IMR-90 (cell line): ENCODE measurements around the gene MAN1A2. TPM values are rescaled to one million over a fixed set of nuclear protein-coding genes. Genes with fewer than 3 reads are reported as not detected.

Experiments used
- ATAC-seq: fragments of 200-7000 bp; cut with Tn5 transposase; 2 replicates; pipeline ENCODE4 v1.9.1; 2020; ENCODE audit warnings: low read depth, mild to moderate bottlenecking, moderate library complexity
- BruUV-seq: library from RNA; stranded (reverse); fragments of 400-500 nt; replicated peaks from 2 replicates; lab custom pipeline; 2021; lab: Mats Ljungman, UMichigan
- CTCF ChIA-PET: fragments of 300-600 bp; formaldehyde crosslinking; extraction: SDS; loops from one replicate; lab custom pipeline; 2021; ENCODE audit warnings: antibody characterized with exemption; lab: Yijun Ruan, JAX
- POLR2A ChIA-PET: fragments of 300-600 bp; sonication (Branson Sonifier 250); formaldehyde crosslinking; loops from one replicate; lab custom pipeline; 2022; ENCODE audit warnings: antibody characterized with exemption; ENCODE audit not compliant: unreplicated experiment; lab: Charles Lee
- DNase-seq: peaks from one replicate; pipeline ENCODE4 v3.0.0; 2013
- H2AFZ ChIP-seq: replicated peaks from 2 replicates; pipeline ENCODE3; 2013; ENCODE audit warnings: low read length, mild to moderate bottlenecking; ENCODE audit not compliant: poor library complexity
- H2AK5ac ChIP-seq: 2 replicates; pipeline ENCODE4 v1.6.1; 2013; ENCODE audit warnings: low read depth, low read length, inconsistent platforms
- H2AK9ac ChIP-seq: replicated peaks from 2 replicates; pipeline ENCODE3; 2013; ENCODE audit warnings: mild to moderate bottlenecking, low read depth, low read length, moderate library complexity; ENCODE audit not compliant: poor library complexity
- H2BK120ac ChIP-seq: 2 replicates; pipeline ENCODE4 v1.6.1; 2013; ENCODE audit warnings: low read depth, low read length, inconsistent platforms
- H2BK15ac ChIP-seq: 3 replicates; pipeline ENCODE4 v1.6.1; 2013; ENCODE audit warnings: low read depth, low read length, inconsistent platforms
- H2BK20ac ChIP-seq: 2 replicates; pipeline ENCODE4 v1.6.1; 2013; ENCODE audit warnings: low read depth, mild to moderate bottlenecking, inconsistent platforms, low read length, moderate library complexity
- H2BK5ac ChIP-seq: 2 replicates; pipeline ENCODE4 v1.6.1; 2013; ENCODE audit warnings: mild to moderate bottlenecking, low read depth, low read length, inconsistent platforms; ENCODE audit not compliant: poor library complexity, severe bottlenecking
- H3K14ac ChIP-seq: replicated peaks from 2 replicates; pipeline ENCODE4 v1.6.1; 2013; ENCODE audit warnings: low read depth, low read length, inconsistent platforms
- H3K18ac ChIP-seq: 2 replicates; pipeline ENCODE4 v1.6.1; 2013; ENCODE audit warnings: low read depth, low read length, control low read depth
- H3K23ac ChIP-seq: 2 replicates; pipeline ENCODE4 v1.6.1; 2013; ENCODE audit warnings: low read depth, low read length, inconsistent platforms
- H3K27ac ChIP-seq: 2 replicates; pipeline ENCODE4 v1.5.1; 2013; ENCODE audit warnings: mild to moderate bottlenecking, control low read depth, low read length; ENCODE audit not compliant: insufficient read depth
- H3K27me3 ChIP-seq: 2 replicates; pipeline ENCODE4 v1.6.1; 2013; ENCODE audit warnings: low read length; ENCODE audit not compliant: control insufficient read depth, insufficient read depth
- H3K36me3 ChIP-seq: 2 replicates; pipeline ENCODE4 v1.6.1; 2013; ENCODE audit warnings: low read length, mixed read lengths; ENCODE audit not compliant: control insufficient read depth, insufficient read depth
- H3K4ac ChIP-seq: 2 replicates; pipeline ENCODE4 v1.6.1; 2013; ENCODE audit warnings: low read depth, low read length, inconsistent platforms
- H3K4me1 ChIP-seq: 2 replicates; pipeline ENCODE4 v1.6.1; 2013; ENCODE audit warnings: low read length, mixed read lengths; ENCODE audit not compliant: control insufficient read depth, insufficient read depth
- H3K4me2 ChIP-seq: 2 replicates; pipeline ENCODE4 v1.6.1; 2013; ENCODE audit warnings: low read depth, mild to moderate bottlenecking, control low read depth, low read length, moderate library complexity
- H3K4me3 ChIP-seq: 2 replicates; pipeline ENCODE4 v1.5.1; 2013; ENCODE audit warnings: low read depth, mild to moderate bottlenecking, control low read depth, low read length, moderate library complexity; ENCODE audit not compliant: insufficient read depth
- H3K56ac ChIP-seq: 2 replicates; pipeline ENCODE4 v1.6.1; 2013; ENCODE audit warnings: low read length, inconsistent platforms; ENCODE audit not compliant: insufficient read depth; ENCODE audit errors: extremely low read depth
- H3K79me1 ChIP-seq, 2 experiments: 2 replicates each; pipeline ENCODE4 v1.6.1; 2013; ENCODE audit warnings: low read length in 2 of 2, inconsistent platforms in 1 of 2, low read depth in 1 of 2
- H3K9ac ChIP-seq: 2 replicates; pipeline ENCODE4 v1.6.1; 2013; ENCODE audit warnings: low read depth, low read length, control low read depth
- H3K9me1 ChIP-seq: 2 replicates; pipeline ENCODE4 v1.6.1; 2013; ENCODE audit warnings: low read length, inconsistent platforms; ENCODE audit not compliant: insufficient read depth
- H3K9me3 ChIP-seq: 2 replicates; pipeline ENCODE4 v1.6.1; 2013; ENCODE audit warnings: low read length; ENCODE audit not compliant: control insufficient read depth, insufficient read depth
- H4K20me1 ChIP-seq: 2 replicates; pipeline ENCODE4 v1.6.1; 2013; ENCODE audit warnings: low read length, inconsistent platforms; ENCODE audit not compliant: insufficient read depth
- H4K5ac ChIP-seq: 2 replicates; pipeline ENCODE4 v1.6.1; 2013; ENCODE audit warnings: mild to moderate bottlenecking, low read depth, low read length, control low read depth
- H4K8ac ChIP-seq, 2 experiments: 2 replicates each; pipeline ENCODE4 v1.6.1; 2013; ENCODE audit warnings: low read depth in 2 of 2, low read length in 2 of 2, control low read depth in 1 of 2, inconsistent platforms in 1 of 2
- H4K91ac ChIP-seq: 2 replicates; pipeline ENCODE4 v1.6.1; 2013; ENCODE audit warnings: low read depth, low read length, inconsistent platforms; ENCODE audit not compliant: insufficient read depth
- CEBPB ChIP-seq: IDR thresholded peaks from 2 replicates; pipeline ENCODE4 v1.6.1; 2012; ENCODE audit warnings: low read depth, low read length, improper control_type of control experiment
- MAFK ChIP-seq: IDR thresholded peaks from 2 replicates; pipeline ENCODE4 v1.6.1; 2012; ENCODE audit warnings: low read depth, low read length, improper control_type of control experiment
- MAZ ChIP-seq: IDR thresholded peaks from 2 replicates; pipeline ENCODE4 v1.6.1; 2012; ENCODE audit warnings: low read depth, mild to moderate bottlenecking, low read length, improper control_type of control experiment, moderate library complexity, borderline replicate concordance
- NFE2L2 ChIP-seq: fragments of 150-350 bp; IDR thresholded peaks from 2 replicates; pipeline ENCODE4 v1.6.1; 2016; ENCODE audit warnings: low read depth, mild to moderate bottlenecking, low read length
- POLR2A ChIP-seq: IDR thresholded peaks from 2 replicates; pipeline ENCODE4 v1.6.1; 2012; ENCODE audit warnings: mild to moderate bottlenecking, low read depth, low read length
- RAD21 ChIP-seq: IDR thresholded peaks from 2 replicates; pipeline ENCODE4 v1.6.1; 2012; ENCODE audit warnings: low read length, improper control_type of control experiment
- RCOR1 ChIP-seq: IDR thresholded peaks from 2 replicates; pipeline ENCODE4 v1.6.1; 2012; ENCODE audit warnings: mild to moderate bottlenecking, low read length, improper control_type of control experiment; ENCODE audit not compliant: insufficient replicate concordance
- WGBS, 2 experiments: methylation state at CpG; one replicate each; pipeline versions ENCODE4 v1.1.5 to v1.1.7; 2013; ENCODE audit warnings: missing lambda C conversion rate in 2 of 2; ENCODE audit not compliant: insufficient read length in 1 of 2; ENCODE audit errors: extremely low coverage in 2 of 2; 5-methylcytosine and 5-hydroxymethylcytosine counted together
- dilution Hi-C: fragments of 300-500 bp; cut with HindIII; formaldehyde crosslinking; loops from one replicate; pipeline ENCODE4 v1.14.3; 2018; ENCODE audit warnings: low sequenced_read_pairs; ENCODE audit not compliant: unreplicated experiment
- in situ Hi-C: fragments of 300-500 bp; cut with MboI; formaldehyde crosslinking; loops from 3 replicates; pipeline ENCODE4 v1.14.3; 2019; ENCODE audit warnings: low sequenced_read_pairs, inconsistent platforms, mixed read lengths
- intact Hi-C: fragments of 100-400 bp; cut with micrococcal nuclease; formaldehyde crosslinking; loops from 2 replicates; pipeline ENCODE4 v1.10.0; 2022
- polyA plus RNA-seq, 3 experiments: library from polyadenylated mRNA; depleted of rRNA; stranded (reverse); fragments of >200 nt; gene quantifications; 2 replicates each; pipeline ENCODE4 v1.2.3, GENCODE V29; 2012; ENCODE audit warnings: low replicate concordance in 1 of 3
- total RNA-seq: library from RNA; depleted of rRNA; stranded (reverse); fragments of >200 nt; gene quantifications from 2 replicates; pipeline ENCODE4 v1.2.3, GENCODE V29; 2012
- TF ChIP-seq, protein P1 (sequence below): fragments of 150-350 bp; IDR thresholded peaks from 2 replicates; pipeline ENCODE4 v1.6.1; 2016; ENCODE audit warnings: low read depth, mild to moderate bottlenecking, low read length, moderate library complexity, borderline replicate concordance
- TF ChIP-seq, protein P2 (sequence below): fragments of 150-350 bp; IDR thresholded peaks from 2 replicates; pipeline ENCODE4 v1.6.1; 2017; ENCODE audit warnings: mild to moderate bottlenecking, antibody characterized with exemption, low read length, low read depth

Gene MAN1A2
- total and polyA plus RNA-seq, 2 of the 4 experiments (the other 2 are of a cell fraction) = 12.4 to 29.4 TPM

DNA sequence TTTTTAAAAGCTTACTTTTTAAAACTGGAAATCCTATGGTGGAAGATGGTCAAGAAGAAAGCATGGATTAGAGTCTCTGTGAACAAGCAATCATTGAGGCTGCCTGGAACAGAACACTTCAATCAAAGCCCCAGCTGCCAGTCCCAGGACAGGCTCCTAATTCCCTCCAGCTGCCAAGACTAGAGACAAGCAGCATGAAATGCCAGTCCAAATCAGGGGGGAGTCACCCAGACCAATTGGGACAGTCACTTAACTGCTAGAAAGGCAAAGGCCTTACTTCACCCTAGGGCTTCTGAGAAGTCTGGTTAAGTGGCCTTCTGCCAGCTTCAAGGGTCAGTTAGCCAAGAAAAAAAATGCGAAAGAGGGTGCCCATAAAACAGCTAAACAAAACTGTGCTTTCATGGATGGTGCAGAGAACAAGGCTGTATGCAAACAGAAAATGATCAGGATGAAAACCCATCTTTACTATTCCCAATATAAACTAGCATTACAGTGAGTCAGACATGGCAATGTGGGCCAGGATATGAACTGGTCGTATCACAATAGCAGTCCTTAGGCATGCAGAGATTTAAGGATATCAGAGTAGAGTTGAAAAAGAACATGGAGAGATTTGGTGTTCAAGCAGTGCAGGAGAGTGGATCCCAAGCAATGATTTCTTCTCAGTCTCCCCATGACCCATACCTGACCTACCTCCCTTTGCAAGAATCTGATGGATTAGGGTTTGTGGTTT is 31.0 kb upstream of the MAN1A2 start:
- DNase-seq (peak; percentile 46), ATAC-seq (peak; percentile 86)
- Histone ChIP-seq H3K9me1 (no peaks in the 10 kb centered on the region), H3K27ac (peak overlapping the region; percentile 13; the same call in 1 of the 2 replicates), H4K5ac (no peak overlapping the region), H3K79me1 (no peaks in the 10 kb centered on the region), H3K27me3 (no peaks in the 10 kb centered on the region), H4K20me1 (no peaks in the 10 kb centered on the region), H3K4me2 (no peak overlapping the region; the same call in 1 of the 2 replicates), H3K4ac (no peak overlapping the region), H2BK20ac (no peak overlapping the region), H4K8ac (no peak overlapping the region), H2AK9ac (no peak overlapping the region), H2BK5ac (no peak overlapping the region), H2AFZ (no peak overlapping the region), H3K4me3 (no peak overlapping the region), H3K23ac (no peak overlapping the region), H3K18ac (peak overlapping the region; percentile 37), H3K4me1 (peaks cover 5% of the 10 kb centered on the region; the same call in 1 of the 2 replicates), H3K56ac (no peak overlapping the region), H4K91ac (no peak overlapping the region), H3K9me3 (no peaks in the 10 kb centered on the region), H3K36me3 (no peaks in the 10 kb centered on the region), H2AK5ac (no peak overlapping the region), H2BK120ac (no peak overlapping the region), H3K9ac (no peak overlapping the region; the same call in 1 of the 2 replicates), H2BK15ac (no peak overlapping the region), H3K14ac (no peak overlapping the region)
- no TSS peak for BruUV-seq
- intact Hi-C loops (no loop called here), dilution Hi-C loops (no loop called here), in situ Hi-C loops (no loop called here)
- WGBS, 2 experiments = no CpG with 5 or more reads among the region's 2 CpGs
- TF ChIP-seq NFE2L2 (no peak), POLR2A (no peak), RCOR1 (no peak), MAZ (no peak), RAD21 (no peak), CEBPB (no peak), MAFK (no peak)
- TF ChIP-seq, protein P1, sequence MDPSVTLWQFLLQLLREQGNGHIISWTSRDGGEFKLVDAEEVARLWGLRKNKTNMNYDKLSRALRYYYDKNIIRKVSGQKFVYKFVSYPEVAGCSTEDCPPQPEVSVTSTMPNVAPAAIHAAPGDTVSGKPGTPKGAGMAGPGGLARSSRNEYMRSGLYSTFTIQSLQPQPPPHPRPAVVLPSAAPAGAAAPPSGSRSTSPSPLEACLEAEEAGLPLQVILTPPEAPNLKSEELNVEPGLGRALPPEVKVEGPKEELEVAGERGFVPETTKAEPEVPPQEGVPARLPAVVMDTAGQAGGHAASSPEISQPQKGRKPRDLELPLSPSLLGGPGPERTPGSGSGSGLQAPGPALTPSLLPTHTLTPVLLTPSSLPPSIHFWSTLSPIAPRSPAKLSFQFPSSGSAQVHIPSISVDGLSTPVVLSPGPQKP = no peak
- TF ChIP-seq, protein P2, sequence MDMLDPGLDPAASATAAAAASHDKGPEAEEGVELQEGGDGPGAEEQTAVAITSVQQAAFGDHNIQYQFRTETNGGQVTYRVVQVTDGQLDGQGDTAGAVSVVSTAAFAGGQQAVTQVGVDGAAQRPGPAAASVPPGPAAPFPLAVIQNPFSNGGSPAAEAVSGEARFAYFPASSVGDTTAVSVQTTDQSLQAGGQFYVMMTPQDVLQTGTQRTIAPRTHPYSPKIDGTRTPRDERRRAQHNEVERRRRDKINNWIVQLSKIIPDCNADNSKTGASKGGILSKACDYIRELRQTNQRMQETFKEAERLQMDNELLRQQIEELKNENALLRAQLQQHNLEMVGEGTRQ = no peak
- ChIA-PET POLR2A (interaction anchor here (0.5 kb wide), 1 partner anchor 176 kb away, joined by 3 read pairs; no protein-coding TSS in a partner anchor), CTCF (no interaction called here)
